Activated T-cell treated with anti-CD3 and anti-CD28 coated beads, Interleukin-2, amount 50 U/mL, for 24 hours (primary cell): ENCODE data around the gene TEX48.

ENCODE experiments used
- DNase-seq: peaks from one replicate; pipeline ENCODE4 v3.0.0-alpha.2; 2020
- H3K27ac Mint-ChIP-seq: 2 replicates; pipeline ENCODE4 v1.8.0; 2020; ENCODE audit warnings: mild to moderate bottlenecking, mixed read lengths
- H3K27me3 Mint-ChIP-seq: 2 replicates; pipeline ENCODE4 v1.8.0; 2020; ENCODE audit warnings: mixed read lengths
- H3K36me3 Mint-ChIP-seq: 2 replicates; pipeline ENCODE4 v1.8.0; 2020; ENCODE audit warnings: low read depth, mixed read lengths
- H3K4me1 Mint-ChIP-seq: 2 replicates; pipeline ENCODE4 v1.8.0; 2020; ENCODE audit warnings: low read depth, mixed read lengths
- H3K4me3 Mint-ChIP-seq: 2 replicates; pipeline ENCODE4 v1.8.0; 2020; ENCODE audit warnings: mild to moderate bottlenecking, moderate library complexity, mixed read lengths
- H3K9me3 Mint-ChIP-seq: 2 replicates; pipeline ENCODE4 v1.8.0; 2020; ENCODE audit warnings: mixed read lengths

Gene TEX48

DNA sequence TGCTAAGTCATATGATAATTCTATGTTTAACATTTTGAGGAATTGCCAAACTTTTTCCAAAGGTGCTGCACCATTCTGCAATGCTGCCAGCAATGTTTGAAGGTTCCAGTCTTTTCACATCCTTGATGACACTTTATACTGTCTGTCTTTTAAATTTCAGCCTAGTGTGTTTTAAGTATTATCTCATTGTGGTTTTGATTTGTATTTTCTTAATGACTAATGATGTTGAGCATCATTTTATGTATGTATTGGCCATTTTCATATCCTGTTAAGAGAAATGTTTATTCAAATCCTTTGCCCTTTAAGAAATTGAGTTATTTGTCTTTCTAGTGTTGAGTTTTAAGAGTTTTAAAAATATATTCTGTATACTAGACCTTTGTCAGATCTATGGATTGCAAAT lies 5.0 kb upstream of the TEX48 start:
- no peak for DNase-seq
- Mint-ChIP-seq H3K36me3 (peaks cover 45% of the 10 kb centered on the region), H3K27me3 (no peaks in the 10 kb centered on the region), H3K4me1 (peaks cover 84% of the 10 kb centered on the region), H3K9me3 (peaks cover 10% of the 10 kb centered on the region), H3K4me3 (peak overlapping the region; percentile 64), H3K27ac (peak overlapping the region; percentile 80)

DNA sequence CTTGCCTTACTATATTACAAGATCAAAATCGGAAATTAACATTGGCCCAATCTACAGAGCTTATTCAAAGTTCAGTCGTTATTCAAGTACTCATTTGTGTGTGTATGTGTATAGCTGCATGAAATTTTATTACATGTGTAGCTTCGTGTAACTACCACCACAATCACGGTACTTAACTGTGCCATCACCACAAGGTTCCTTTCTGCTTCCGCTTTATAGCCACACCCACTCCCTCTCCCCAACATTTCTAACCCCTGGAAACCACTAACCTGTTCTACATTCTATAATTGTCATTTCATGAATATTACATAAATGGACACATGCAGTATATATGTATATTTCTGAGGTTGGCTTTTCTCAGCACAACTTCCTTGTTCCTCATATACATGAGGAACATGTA lies 4.0 kb upstream of the TEX48 start:
- H3K4me3 Mint-ChIP-seq, result peak overlapping the region; percentile 64
- H3K27me3 Mint-ChIP-seq, result no peaks in the 10 kb centered on the region
- H3K36me3 Mint-ChIP-seq, result peaks cover 45% of the 10 kb centered on the region
- no peak for DNase-seq
- H3K4me1 Mint-ChIP-seq, result peaks cover 82% of the 10 kb centered on the region
- peak overlapping the region; percentile 80 for H3K27ac Mint-ChIP-seq
- peaks cover 10% of the 10 kb centered on the region for H3K9me3 Mint-ChIP-seq

DNA sequence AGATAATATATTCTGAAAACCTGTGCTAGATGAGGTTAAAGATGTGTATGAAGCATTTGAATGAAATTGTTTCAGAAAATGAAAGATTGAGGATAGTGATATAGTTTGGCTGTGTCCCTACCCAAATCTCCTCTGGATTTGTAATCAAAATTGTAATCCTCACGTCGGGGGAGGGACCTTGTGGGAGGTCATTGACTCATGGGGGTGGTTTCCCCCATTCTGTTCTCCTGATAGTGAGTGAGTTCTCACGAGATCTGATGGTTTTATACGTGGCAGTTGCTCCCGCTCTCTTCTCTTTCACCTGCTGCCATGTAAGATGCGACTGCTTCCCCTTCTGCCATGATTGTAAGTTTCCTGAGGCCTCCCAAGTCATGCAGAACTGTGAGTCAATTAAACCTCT lies 2.0 kb upstream of the TEX48 start:
- Mint-ChIP-seq H3K27ac (peak overlapping the region; percentile 58), H3K9me3 (peaks cover 10% of the 10 kb centered on the region), H3K4me1 (peaks cover 79% of the 10 kb centered on the region), H3K27me3 (peaks cover 7% of the 10 kb centered on the region), H3K4me3 (peak overlapping the region; percentile 52), H3K36me3 (peaks cover 44% of the 10 kb centered on the region)
- DNase-seq, result no peak

GRCh38 chr9:114682846-114683245 lies 854 bp upstream of the TEX48 start:
- peaks cover 32% of the 10 kb centered on the region for H3K36me3 Mint-ChIP-seq
- H3K4me3 Mint-ChIP-seq, result no peak overlapping the region
- peaks cover 9% of the 10 kb centered on the region for H3K9me3 Mint-ChIP-seq
- H3K27ac Mint-ChIP-seq, result no peak overlapping the region
- H3K4me1 Mint-ChIP-seq, result peaks cover 73% of the 10 kb centered on the region
- DNase-seq, result no peak
- peaks cover 17% of the 10 kb centered on the region for H3K27me3 Mint-ChIP-seq

DNA sequence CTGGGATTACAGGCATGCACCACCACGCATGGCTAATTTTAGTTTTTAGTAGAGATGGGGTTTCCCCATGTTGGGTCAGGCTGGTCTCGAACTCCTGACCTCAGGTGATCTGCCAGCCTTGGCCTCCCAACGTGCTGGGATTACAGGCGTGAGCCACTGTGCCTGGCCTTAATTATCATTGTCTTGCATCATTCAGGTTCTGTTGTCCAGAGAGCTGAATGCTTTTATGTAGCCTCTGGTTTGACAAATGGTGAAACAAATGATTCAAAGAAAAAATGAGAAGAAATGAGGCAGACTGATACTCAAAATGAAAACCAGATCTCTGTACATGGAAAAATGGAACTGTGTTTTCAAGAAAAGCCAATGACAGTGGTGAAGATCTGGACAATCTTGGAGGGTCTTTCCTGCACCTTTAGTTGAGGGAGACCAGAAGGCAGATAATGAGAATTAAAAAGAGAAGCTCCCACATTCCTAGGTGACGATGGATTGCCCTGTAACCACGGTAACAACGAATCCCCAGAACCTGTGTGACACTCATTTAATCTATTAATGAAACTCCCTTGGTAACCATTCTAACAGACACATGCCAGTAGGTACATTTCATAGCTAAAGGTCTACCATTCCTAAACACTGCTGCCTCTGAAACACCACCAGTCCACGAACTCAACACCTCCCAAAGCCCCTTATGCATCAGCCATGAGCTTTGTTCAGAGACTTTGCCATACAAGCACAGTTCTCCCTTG lies 1.6 kb downstream of the TEX48 start:
- H3K4me1 Mint-ChIP-seq, result peaks cover 57% of the 10 kb centered on the region
- peak overlapping the region; percentile 78 for H3K27ac Mint-ChIP-seq
- peaks cover 27% of the 10 kb centered on the region for H3K27me3 Mint-ChIP-seq
- DNase-seq, result no peak
- H3K4me3 Mint-ChIP-seq, result no peak overlapping the region
- peaks cover 2% of the 10 kb centered on the region for H3K9me3 Mint-ChIP-seq
- H3K36me3 Mint-ChIP-seq, result peaks cover 9% of the 10 kb centered on the region

DNA sequence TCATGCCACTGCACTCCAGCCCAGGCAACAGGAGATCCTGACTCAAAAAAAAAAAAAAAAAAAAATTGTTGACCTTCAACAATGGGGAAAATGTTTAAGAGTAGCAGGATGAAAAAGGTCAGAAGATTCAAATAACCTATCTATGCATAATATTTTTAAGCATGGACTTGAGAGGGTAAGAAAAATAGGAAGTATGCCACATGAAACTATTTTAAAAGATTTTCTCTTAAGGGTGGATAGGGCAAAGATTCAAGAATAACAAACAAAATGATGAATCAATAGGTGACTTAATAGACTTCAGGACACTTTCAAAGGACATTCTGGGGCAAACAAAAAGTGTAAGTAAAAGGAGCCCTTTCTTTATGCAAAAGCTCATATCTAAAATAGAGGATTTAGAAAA lies 3.2 kb downstream of the TEX48 start:
- Mint-ChIP-seq H3K4me1 (peaks cover 59% of the 10 kb centered on the region), H3K27me3 (peaks cover 27% of the 10 kb centered on the region), H3K4me3 (no peak overlapping the region), H3K27ac (no peak overlapping the region), H3K36me3 (no peaks in the 10 kb centered on the region), H3K9me3 (no peaks in the 10 kb centered on the region)
- no peak for DNase-seq

DNA sequence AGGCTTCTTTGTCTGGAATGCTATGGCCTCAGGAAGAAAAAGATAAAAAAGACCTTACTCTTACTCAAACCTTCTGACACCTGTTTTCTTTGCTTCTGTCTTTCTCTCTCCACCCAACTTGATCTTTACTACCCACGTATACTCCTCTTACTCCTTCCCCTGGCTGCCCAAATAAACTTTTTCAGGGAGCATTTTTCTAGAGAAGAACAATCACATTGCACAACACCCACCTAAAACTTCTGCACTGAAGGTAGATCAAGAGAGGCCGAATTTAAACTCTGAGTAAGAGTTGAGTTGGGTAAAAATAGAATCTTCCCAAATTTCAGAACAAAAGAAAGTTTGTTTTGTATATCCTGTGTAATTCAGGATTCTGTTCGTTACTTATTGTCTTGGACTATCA lies 3.9 kb downstream of the TEX48 start:
- peaks cover 56% of the 10 kb centered on the region for H3K4me1 Mint-ChIP-seq
- no peak overlapping the region for H3K4me3 Mint-ChIP-seq
- H3K36me3 Mint-ChIP-seq, result no peaks in the 10 kb centered on the region
- no peak for DNase-seq
- peaks cover 27% of the 10 kb centered on the region for H3K27me3 Mint-ChIP-seq
- H3K9me3 Mint-ChIP-seq, result no peaks in the 10 kb centered on the region
- no peak overlapping the region for H3K27ac Mint-ChIP-seq

GRCh38 chr9:114677418-114677817 lies 4.6 kb downstream of the TEX48 start:
- peaks cover 52% of the 10 kb centered on the region for H3K4me1 Mint-ChIP-seq
- DNase-seq, result no peak
- H3K36me3 Mint-ChIP-seq, result no peaks in the 10 kb centered on the region
- no peak overlapping the region for H3K4me3 Mint-ChIP-seq
- H3K27me3 Mint-ChIP-seq, result peaks cover 29% of the 10 kb centered on the region
- no peak overlapping the region for H3K27ac Mint-ChIP-seq
- H3K9me3 Mint-ChIP-seq, result no peaks in the 10 kb centered on the region

- H3K27ac Mint-ChIP-seq, result no peak overlapping the region
- H3K4me1 Mint-ChIP-seq, result peaks cover 49% of the 10 kb centered on the region
- H3K4me3 Mint-ChIP-seq, result no peak overlapping the region
- DNase-seq, result no peak
- H3K9me3 Mint-ChIP-seq, result no peaks in the 10 kb centered on the region
- H3K27me3 Mint-ChIP-seq, result peaks cover 32% of the 10 kb centered on the region
- no peaks in the 10 kb centered on the region for H3K36me3 Mint-ChIP-seq
Measured at GRCh38 chr9:114676901-114677300, 5.1 kb downstream of the TEX48 start.

- Mint-ChIP-seq H3K4me1 (peaks cover 34% of the 10 kb centered on the region), H3K27ac (no peak overlapping the region), H3K27me3 (peaks cover 32% of the 10 kb centered on the region), H3K4me3 (no peak overlapping the region), H3K9me3 (no peaks in the 10 kb centered on the region), H3K36me3 (no peaks in the 10 kb centered on the region)
- no peak for DNase-seq
Measured at GRCh38 chr9:114674798-114675540, 7.0 kb downstream of the TEX48 start.

- Mint-ChIP-seq H3K4me1 (peaks cover 27% of the 10 kb centered on the region), H3K27me3 (peaks cover 27% of the 10 kb centered on the region), H3K4me3 (no peak overlapping the region), H3K9me3 (no peaks in the 10 kb centered on the region), H3K36me3 (no peaks in the 10 kb centered on the region), H3K27ac (no peak overlapping the region)
- DNase-seq, result no peak
Measured at GRCh38 chr9:114674076-114674797, 7.8 kb downstream of the TEX48 start.

DNA sequence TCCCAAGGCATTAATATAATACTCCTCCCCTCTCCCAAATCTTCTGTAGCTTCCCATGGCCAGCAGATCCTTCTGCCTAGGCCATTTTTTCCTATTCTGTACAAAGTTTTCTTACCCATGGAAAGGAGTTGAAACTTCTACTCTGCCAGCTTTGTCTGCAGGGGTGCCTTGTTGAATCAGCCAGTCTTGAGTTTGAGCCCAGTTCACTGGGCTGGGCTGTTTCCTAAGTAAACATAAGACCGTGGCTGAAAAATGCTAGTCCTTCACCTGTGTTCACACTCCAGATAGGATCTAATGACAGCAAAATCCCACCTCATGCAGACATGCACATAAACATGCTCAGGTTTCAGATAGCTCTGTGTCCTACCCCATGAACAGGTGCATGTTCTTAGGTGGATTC lies 10.4 kb downstream of the TEX48 start:
- Mint-ChIP-seq H3K36me3 (no peaks in the 10 kb centered on the region), H3K9me3 (no peaks in the 10 kb centered on the region), H3K27me3 (peaks cover 5% of the 10 kb centered on the region), H3K4me1 (peaks cover 22% of the 10 kb centered on the region), H3K4me3 (no peak overlapping the region), H3K27ac (no peak overlapping the region)
- no peak for DNase-seq

GRCh38 chr9:114669961-114670360 lies 12.0 kb downstream of the TEX48 start:
- H3K27ac Mint-ChIP-seq, result no peak overlapping the region
- peaks cover 5% of the 10 kb centered on the region for H3K27me3 Mint-ChIP-seq
- peaks cover 18% of the 10 kb centered on the region for H3K4me1 Mint-ChIP-seq
- no peaks in the 10 kb centered on the region for H3K9me3 Mint-ChIP-seq
- H3K4me3 Mint-ChIP-seq, result no peak overlapping the region
- no peaks in the 10 kb centered on the region for H3K36me3 Mint-ChIP-seq
- no peak for DNase-seq

GRCh38 chr9:114668146-114668545 lies 13.8 kb downstream of the TEX48 start:
- Mint-ChIP-seq H3K27me3 (peaks cover 5% of the 10 kb centered on the region), H3K36me3 (no peaks in the 10 kb centered on the region), H3K4me3 (no peak overlapping the region), H3K27ac (no peak overlapping the region), H3K9me3 (no peaks in the 10 kb centered on the region), H3K4me1 (peaks cover 10% of the 10 kb centered on the region)
- DNase-seq, result no peak

- H3K27ac Mint-ChIP-seq, result no peak overlapping the region
- H3K4me3 Mint-ChIP-seq, result no peak overlapping the region
- H3K36me3 Mint-ChIP-seq, result no peaks in the 10 kb centered on the region
- peaks cover 9% of the 10 kb centered on the region for H3K27me3 Mint-ChIP-seq
- no peaks in the 10 kb centered on the region for H3K9me3 Mint-ChIP-seq
- H3K4me1 Mint-ChIP-seq, result peaks cover 12% of the 10 kb centered on the region
- no peak for DNase-seq
Measured at GRCh38 chr9:114666851-114667250, 15.1 kb downstream of the TEX48 start.
